H1 (cell line): ENCODE data around the gene CCSER2. TPM values are rescaled to one million over a fixed set of nuclear protein-coding genes. Genes with fewer than 3 reads are reported as not detected.

ENCODE experiments used
- CTCF ChIA-PET: fragments of 300-600 bp; sonication (Branson Sonifier 250); formaldehyde crosslinking; loops from one replicate; lab custom pipeline; 2021; ENCODE audit not compliant: partially characterized antibody; lab: Charles Lee
- POLR2A ChIA-PET: fragments of 300-600 bp; sonication (Branson Sonifier 250); formaldehyde crosslinking; loops from one replicate; lab custom pipeline; 2021; ENCODE audit warnings: inconsistent platforms; ENCODE audit not compliant: partially characterized antibody; lab: Charles Lee
- DNase-seq, 2 experiments: peaks; one replicate each; pipeline versions ENCODE4 v3.0.0 to v3.0.0-alpha.2; 2010 to 2022; ENCODE audit warnings: low spot score in 2 of 2, low read depth in 1 of 2, mixed read lengths in 1 of 2
- FAIRE-seq: peaks from 2 replicates; lab custom pipeline; 2011; peaks lifted over from hg19 to GRCh38; lab: Jason Lieb, UNC
- H2AFZ ChIP-seq: 2 replicates; pipeline ENCODE4 v1.8.1; 2012; ENCODE audit warnings: low read length, inconsistent platforms
- H2AK5ac ChIP-seq: 2 replicates; pipeline ENCODE4 v1.6.1; 2013; ENCODE audit warnings: low read depth, low read length
- H2BK120ac ChIP-seq: replicated peaks from 2 replicates; pipeline ENCODE3; 2013; ENCODE audit warnings: low read depth, low read length, inconsistent platforms
- H2BK12ac ChIP-seq: 2 replicates; pipeline ENCODE4 v1.6.1; 2013; ENCODE audit warnings: low read depth, low read length
- H2BK15ac ChIP-seq: 2 replicates; pipeline ENCODE4 v1.6.1; 2013; ENCODE audit warnings: low read length
- H2BK20ac ChIP-seq: 2 replicates; pipeline ENCODE4 v1.6.1; 2013; ENCODE audit warnings: low read length
- H2BK5ac ChIP-seq: 2 replicates; pipeline ENCODE4 v1.6.1; 2013; ENCODE audit warnings: low read depth, low read length
- H3K14ac ChIP-seq: 2 replicates; pipeline ENCODE4 v1.6.1; 2013; ENCODE audit warnings: inconsistent platforms; ENCODE audit not compliant: insufficient read length
- H3K18ac ChIP-seq: 2 replicates; pipeline ENCODE4 v1.6.1; 2013; ENCODE audit warnings: low read length; ENCODE audit errors: extremely low read depth
- H3K23ac ChIP-seq: 2 replicates; pipeline ENCODE4 v1.6.1; 2013; ENCODE audit warnings: inconsistent platforms; ENCODE audit not compliant: insufficient read length
- H3K23me2 ChIP-seq: 2 replicates; pipeline ENCODE4 v1.6.1; 2013; ENCODE audit warnings: low read depth, low read length
- H3K27ac ChIP-seq: 2 replicates; pipeline ENCODE4 v1.6.1; 2011; ENCODE audit warnings: low read depth, low read length, inconsistent platforms
- H3K27me3 ChIP-seq, 4 experiments: replicated peaks in 1 of 4; 1 replicate in 1 of 4; 2 replicates in 3 of 4; pipeline versions ENCODE4 v1.6.1 to v1.8.1; 2011 to 2013; ENCODE audit warnings: low read length in 3 of 4, mild to moderate bottlenecking in 3 of 4, inconsistent platforms in 2 of 4, mixed read lengths in 2 of 4, moderate library complexity in 1 of 4; ENCODE audit not compliant: control insufficient read depth in 3 of 4, insufficient read depth in 3 of 4; ENCODE audit errors: extremely low read depth in 1 of 4
- H3K36me3 ChIP-seq, 4 experiments: 2 replicates each; pipeline versions ENCODE4 v1.6.1 to v1.8.1; 2011 to 2013; ENCODE audit warnings: mild to moderate bottlenecking in 4 of 4, low read length in 3 of 4, moderate library complexity in 2 of 4, control low read depth in 1 of 4, inconsistent platforms in 1 of 4; ENCODE audit not compliant: insufficient read depth in 4 of 4, control insufficient read depth in 2 of 4
- H3K4ac ChIP-seq: replicated peaks from 2 replicates; pipeline ENCODE3; 2013; ENCODE audit warnings: low read length, low read depth, mixed read lengths, inconsistent platforms; ENCODE audit not compliant: insufficient read length
- H3K4me1 ChIP-seq, 4 experiments: replicated peaks in 1 of 4; 1 replicate in 1 of 4; 2 replicates in 3 of 4; pipeline versions ENCODE4 v1.6.1 to v1.8.1; 2011 to 2013; ENCODE audit warnings: low read length in 3 of 4, inconsistent platforms in 2 of 4, mixed read lengths in 1 of 4; ENCODE audit not compliant: insufficient read depth in 4 of 4, control insufficient read depth in 3 of 4
- H3K4me2 ChIP-seq, 2 experiments: 2 replicates each; pipeline versions ENCODE4 v1.6.1 to v1.8.1; 2011 to 2013; ENCODE audit warnings: low read depth in 2 of 2, low read length in 2 of 2, control low read depth in 1 of 2, inconsistent platforms in 1 of 2, mild to moderate bottlenecking in 1 of 2; ENCODE audit not compliant: insufficient read depth in 1 of 2
- H3K4me3 ChIP-seq, 4 experiments: fragments of 200-600, 300-600 bp in 1 of 4; sonication (generic), shearing (Covaris generic), sonication (Bioruptor Twin) in 1 of 4; 2 replicates each; pipeline versions ENCODE4 v1.5.1 to v1.8.1; 2011 to 2016; ENCODE audit warnings: low read length in 4 of 4, low read depth in 3 of 4, control low read depth in 2 of 4, inconsistent platforms in 2 of 4, mild to moderate bottlenecking in 2 of 4, mixed read lengths in 1 of 4, moderate library complexity in 1 of 4; ENCODE audit not compliant: insufficient read depth in 2 of 4; ENCODE audit errors: extremely low read depth in 1 of 4
- H3K56ac ChIP-seq: replicated peaks from 2 replicates; pipeline ENCODE3; 2013; ENCODE audit warnings: low read depth, mild to moderate bottlenecking, mixed read lengths, low read length, inconsistent platforms; ENCODE audit not compliant: insufficient read length
- H3K79me1 ChIP-seq: 2 replicates; pipeline ENCODE4 v1.6.1; 2013; ENCODE audit warnings: low read depth, low read length, control low read depth
- H3K79me2 ChIP-seq, 2 experiments: 2 replicates each; pipeline versions ENCODE4 v1.6.1 to v1.8.1; 2012 to 2013; ENCODE audit warnings: low read length in 2 of 2, mild to moderate bottlenecking in 2 of 2, inconsistent platforms in 1 of 2; ENCODE audit not compliant: insufficient read depth in 2 of 2, control insufficient read depth in 1 of 2
- H3K9ac ChIP-seq, 4 experiments: replicated peaks in 1 of 4; 1 replicate in 1 of 4; 2 replicates in 3 of 4; pipeline versions ENCODE4 v1.6.1 to v1.8.1; 2011 to 2013; ENCODE audit warnings: low read depth in 3 of 4, low read length in 3 of 4, control low read depth in 2 of 4, mild to moderate bottlenecking in 2 of 4, moderate library complexity in 2 of 4, inconsistent platforms in 1 of 4; ENCODE audit errors: extremely low read depth in 1 of 4
- H3K9me3 ChIP-seq, 2 experiments: 2 replicates each; pipeline versions ENCODE4 v1.6.1 to v1.8.1; 2012 to 2013; ENCODE audit warnings: mild to moderate bottlenecking in 2 of 2, moderate library complexity in 2 of 2, control low read depth in 1 of 2, inconsistent platforms in 1 of 2, low read depth in 1 of 2, low read length in 1 of 2, mixed read lengths in 1 of 2; ENCODE audit not compliant: insufficient read depth in 2 of 2
- H4K20me1 ChIP-seq, 2 experiments: replicated peaks in 1 of 2; 2 replicates each; pipeline versions ENCODE3 to v1.8.1; 2011 to 2013; ENCODE audit warnings: inconsistent platforms in 2 of 2, low read length in 2 of 2, mild to moderate bottlenecking in 1 of 2; ENCODE audit not compliant: insufficient read depth in 2 of 2, control insufficient read depth in 1 of 2
- H4K5ac ChIP-seq: 2 replicates; pipeline ENCODE4 v1.6.1; 2013; ENCODE audit warnings: low read length, low read depth, mixed read lengths, inconsistent platforms; ENCODE audit not compliant: insufficient read length
- H4K8ac ChIP-seq: 2 replicates; pipeline ENCODE4 v1.8.0; 2013; ENCODE audit warnings: mild to moderate bottlenecking, moderate library complexity, low read length, inconsistent platforms; ENCODE audit not compliant: insufficient read depth; ENCODE audit errors: extremely low read depth
- H4K91ac ChIP-seq: replicated peaks from 2 replicates; pipeline ENCODE3; 2013; ENCODE audit warnings: low read length, mixed read lengths, inconsistent platforms; ENCODE audit not compliant: insufficient read length
- BCL11A ChIP-seq, 2 experiments: IDR thresholded peaks; one replicate each; pipeline ENCODE4 v1.6.1; 2011; ENCODE audit warnings: low read depth in 2 of 2, low read length in 2 of 2, mild to moderate bottlenecking in 2 of 2
- CBX5 ChIP-seq: fragments of 300-800, 300-1000 bp; sonication (generic); IDR thresholded peaks from 2 replicates; pipeline ENCODE4 v1.7.1; 2016; ENCODE audit warnings: antibody characterized with exemption, low read length, low read depth
- FOSL1 ChIP-seq: IDR thresholded peaks from 2 replicates; pipeline ENCODE4 v1.6.1; 2011; ENCODE audit warnings: mild to moderate bottlenecking, low read depth, low read length, moderate library complexity; ENCODE audit not compliant: insufficient read depth
- GABPA ChIP-seq: IDR thresholded peaks from 2 replicates; pipeline ENCODE4 v1.6.1; 2011; ENCODE audit warnings: mild to moderate bottlenecking, low read length, moderate library complexity, borderline replicate concordance; ENCODE audit not compliant: insufficient read depth
- KDM5A ChIP-seq: fragments of 200-600 bp; IDR thresholded peaks from 2 replicates; pipeline ENCODE4 v1.7.1; 2012; ENCODE audit warnings: mild to moderate bottlenecking, low read length, inconsistent platforms, mixed read lengths
- POLR2AphosphoS5 ChIP-seq: IDR thresholded peaks from 2 replicates; pipeline ENCODE4 v1.6.1; 2011; ENCODE audit warnings: low read depth, low read length
- RFX5 ChIP-seq: IDR thresholded peaks from 2 replicates; pipeline ENCODE4 v1.6.1; 2011; ENCODE audit warnings: low read depth, low read length, improper control_type of control experiment, borderline replicate concordance
- WGBS, 2 experiments: shearing (Covaris generic) in 1 of 2; methylation state at CpG; one replicate each; pipeline versions ENCODE4 v1.1.6 to v1.1.7; 2013 to 2015; ENCODE audit warnings: low lambda C conversion rate in 2 of 2, mixed read lengths in 2 of 2, inconsistent platforms in 1 of 2, low coverage in 1 of 2, missing lambda C conversion rate in 1 of 2; ENCODE audit not compliant: insufficient replicate concordance in 2 of 2, insufficient coverage in 1 of 2, insufficient read length in 1 of 2; ENCODE audit errors: extremely low coverage in 1 of 2, missing lambda C conversion rate in 1 of 2; 5-methylcytosine and 5-hydroxymethylcytosine counted together
- polyA plus RNA-seq, 7 experiments: library from polyadenylated mRNA; depleted of rRNA in 3 of 7; stranded (reverse) in 5 of 7; unstranded in 2 of 7; fragments of >200 nt in 5 of 7; fragments of 200-250 nt in 2 of 7; gene quantifications; 1 replicate in 5 of 7; 2 replicates in 1 of 7; 4 replicates in 1 of 7; pipeline versions ENCODE4 v1.2.1 to v1.2.3, GENCODE V29; 2011 to 2013; ENCODE audit warnings: missing spikeins in 2 of 7, mixed read lengths in 2 of 7
- total RNA-seq: library from RNA; stranded (reverse); fragmentation: NEBNext Ultra II Directional; extraction: Animal tissue kit (Norgen Biotek cat#: 25700); gene quantifications from 2 replicates; pipeline ENCODE4 v1.2.1, GENCODE V29; 2021
- TF ChIP-seq, protein P1 (sequence below): IDR thresholded peaks from 2 replicates; pipeline ENCODE4 v1.6.1; 2012; ENCODE audit warnings: low read length, inconsistent platforms
- TF ChIP-seq, protein P2 (sequence below): IDR thresholded peaks from 2 replicates; pipeline ENCODE4 v1.6.1; 2011; ENCODE audit warnings: low read depth, mild to moderate bottlenecking, low read length; ENCODE audit not compliant: insufficient read depth
- TF ChIP-seq, protein P3 (sequence below): IDR thresholded peaks from 2 replicates; pipeline ENCODE4 v1.6.1; 2012; ENCODE audit warnings: inconsistent platforms

CCSER2 gene
- total and polyA plus RNA-seq, 2 of the 8 experiments (the other 6 are each of a cell fraction or from before 2014, with no cell fraction given) = 6.9 to 30.5 TPM

- H3K4me2 ChIP-seq = no peak overlapping the region
- no peaks in the 10 kb centered on the region for H3K9me3 ChIP-seq
- no peak overlapping the region for H3K14ac ChIP-seq
- H4K20me1 ChIP-seq = peaks cover 0 to 2% of the 10 kb centered on the region in 2 experiments
- no peak overlapping the region for H3K27ac ChIP-seq
- H3K4ac ChIP-seq = no peak overlapping the region
- peaks cover 6% of the 10 kb centered on the region for H3K79me1 ChIP-seq
- no peak overlapping the region for H3K18ac ChIP-seq
- no peak overlapping the region for H2BK15ac ChIP-seq
- H2BK12ac ChIP-seq = no peak overlapping the region
- no peak overlapping the region for H2BK20ac ChIP-seq
- no peak for FAIRE-seq
- no peaks in the 10 kb centered on the region for H3K27me3 ChIP-seq
- no peak overlapping the region for H3K9ac ChIP-seq
- no peak overlapping the region for H4K5ac ChIP-seq
- peaks cover 4 to 88% of the 10 kb centered on the region in 2 experiments; a peak in 3 of 4 replicates for H3K79me2 ChIP-seq
- no peak overlapping the region for H2BK5ac ChIP-seq
- no peak overlapping the region for H2AK5ac ChIP-seq
- H3K4me3 ChIP-seq = no peak overlapping the region
- no peak overlapping the region for H4K91ac ChIP-seq
- H3K56ac ChIP-seq = no peak overlapping the region
- no peak overlapping the region for H2AFZ ChIP-seq
- 97% methylated on average over 5 of the region's 5 CpGs; no CpG with 5 or more reads in 1 of the 2 experiments for WGBS, 2 experiments
- no peaks in the 10 kb centered on the region for H3K23me2 ChIP-seq
- ChIA-PET CTCF (interaction anchor here (1.0 to 2.8 kb wide), 6 partner anchors 14 to 267 kb away, joined by 3 to 21 read pairs (median 4); no protein-coding TSS in a partner anchor), POLR2A (interaction anchor here (1.1 kb wide), 1 partner anchor 8 kb away, joined by 4 read pairs; the partner anchor contains the start of gene CCSER2)
- H2BK120ac ChIP-seq = no peak overlapping the region
- H3K23ac ChIP-seq = no peak overlapping the region
- H4K8ac ChIP-seq = no peak overlapping the region
- DNase-seq = no peak
- peaks cover 0 to 11% (median 9%) of the 10 kb centered on the region in 4 experiments; a peak in 3 of 7 replicates for H3K4me1 ChIP-seq
- H3K36me3 ChIP-seq = no peaks in the 10 kb centered on the region
- TF ChIP-seq, protein P1, sequence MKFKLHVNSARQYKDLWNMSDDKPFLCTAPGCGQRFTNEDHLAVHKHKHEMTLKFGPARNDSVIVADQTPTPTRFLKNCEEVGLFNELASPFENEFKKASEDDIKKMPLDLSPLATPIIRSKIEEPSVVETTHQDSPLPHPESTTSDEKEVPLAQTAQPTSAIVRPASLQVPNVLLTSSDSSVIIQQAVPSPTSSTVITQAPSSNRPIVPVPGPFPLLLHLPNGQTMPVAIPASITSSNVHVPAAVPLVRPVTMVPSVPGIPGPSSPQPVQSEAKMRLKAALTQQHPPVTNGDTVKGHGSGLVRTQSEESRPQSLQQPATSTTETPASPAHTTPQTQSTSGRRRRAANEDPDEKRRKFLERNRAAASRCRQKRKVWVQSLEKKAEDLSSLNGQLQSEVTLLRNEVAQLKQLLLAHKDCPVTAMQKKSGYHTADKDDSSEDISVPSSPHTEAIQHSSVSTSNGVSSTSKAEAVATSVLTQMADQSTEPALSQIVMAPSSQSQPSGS = no peak
- TF ChIP-seq, protein P2, sequence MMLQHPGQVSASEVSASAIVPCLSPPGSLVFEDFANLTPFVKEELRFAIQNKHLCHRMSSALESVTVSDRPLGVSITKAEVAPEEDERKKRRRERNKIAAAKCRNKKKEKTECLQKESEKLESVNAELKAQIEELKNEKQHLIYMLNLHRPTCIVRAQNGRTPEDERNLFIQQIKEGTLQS = no peak
- TF ChIP-seq GABPA (no peak), KDM5A (no peak), BCL11A (IDR thresholded peaks at IDR 0.05; ENCODE audit: low read depth in 2 of 2, low read length in 2 of 2) (no peak), RFX5 (no peak), CBX5 (no peak), POLR2AphosphoS5 (no peak), FOSL1 (no peak)
- TF ChIP-seq, protein P3, sequence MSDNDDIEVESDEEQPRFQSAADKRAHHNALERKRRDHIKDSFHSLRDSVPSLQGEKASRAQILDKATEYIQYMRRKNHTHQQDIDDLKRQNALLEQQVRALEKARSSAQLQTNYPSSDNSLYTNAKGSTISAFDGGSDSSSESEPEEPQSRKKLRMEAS = no peak
Measured at GRCh38 chr10:84336406-84337090, 8.2 kb downstream of the CCSER2 start.
